IMR-90 (cell line): ENCODE measurements around the gene PCYOX1L.

Source experiments
- BHLHE40 ChIP-seq: fragments of 150-350 bp; IDR thresholded peaks from 2 replicates; pipeline ENCODE4 v1.6.1; 2016; ENCODE audit warnings: mild to moderate bottlenecking, low read depth, low read length
- CEBPB ChIP-seq: IDR thresholded peaks from 2 replicates; pipeline ENCODE4 v1.6.1; 2012; ENCODE audit warnings: low read depth, low read length, improper control_type of control experiment
- CTCF ChIP-seq: conservative IDR thresholded peaks from 2 replicates; pipeline ENCODE4 v1.5.1; 2012; ENCODE audit warnings: mild to moderate bottlenecking, low read depth, low read length, improper control_type of control experiment
- ELK1 ChIP-seq: fragments of 150-350 bp; IDR thresholded peaks from 2 replicates; pipeline ENCODE4 v1.6.1; 2016; ENCODE audit warnings: low read depth, mild to moderate bottlenecking, low read length, moderate library complexity, borderline replicate concordance
- MAFK ChIP-seq: IDR thresholded peaks from 2 replicates; pipeline ENCODE4 v1.6.1; 2012; ENCODE audit warnings: low read depth, low read length, improper control_type of control experiment
- MAZ ChIP-seq: IDR thresholded peaks from 2 replicates; pipeline ENCODE4 v1.6.1; 2012; ENCODE audit warnings: low read depth, mild to moderate bottlenecking, low read length, improper control_type of control experiment, moderate library complexity, borderline replicate concordance
- MXI1 ChIP-seq: IDR thresholded peaks from 2 replicates; pipeline ENCODE4 v1.6.1; 2012; ENCODE audit warnings: low read depth, mild to moderate bottlenecking, low read length, moderate library complexity, borderline replicate concordance
- NFE2L2 ChIP-seq: fragments of 150-350 bp; IDR thresholded peaks from 2 replicates; pipeline ENCODE4 v1.6.1; 2016; ENCODE audit warnings: low read depth, mild to moderate bottlenecking, low read length
- POLR2A ChIP-seq: IDR thresholded peaks from 2 replicates; pipeline ENCODE4 v1.6.1; 2012; ENCODE audit warnings: mild to moderate bottlenecking, low read depth, low read length
- RAD21 ChIP-seq: IDR thresholded peaks from 2 replicates; pipeline ENCODE4 v1.6.1; 2012; ENCODE audit warnings: low read length, improper control_type of control experiment
- RCOR1 ChIP-seq: IDR thresholded peaks from 2 replicates; pipeline ENCODE4 v1.6.1; 2012; ENCODE audit warnings: mild to moderate bottlenecking, low read length, improper control_type of control experiment; ENCODE audit not compliant: insufficient replicate concordance
- RFX5 ChIP-seq: IDR thresholded peaks from 2 replicates; pipeline ENCODE4 v1.8.0; 2012; ENCODE audit warnings: low read depth, mild to moderate bottlenecking, low read length, moderate library complexity
- SMC3 ChIP-seq: fragments of 150-350 bp; IDR thresholded peaks from 2 replicates; pipeline ENCODE4 v1.6.1; 2016; ENCODE audit warnings: low read depth, mild to moderate bottlenecking, antibody characterized with exemption, low read length, moderate library complexity
- USF2 ChIP-seq: fragments of 150-350 bp; IDR thresholded peaks from 2 replicates; pipeline ENCODE4 v1.6.1; 2017; ENCODE audit warnings: mild to moderate bottlenecking, antibody characterized with exemption, low read length, low read depth

GRCh38 chr5:149366169-149366729, 8.4 kb downstream of the PCYOX1L start:
- TF ChIP-seq ELK1 (no peak), CTCF (no peak), POLR2A (no peak), NFE2L2 (no peak), CEBPB (no peak), RFX5 (no peak), USF2 (no peak), SMC3 (no peak), RAD21 (no peak), MAZ (no peak), MXI1 (no peak), RCOR1 (no peak), MAFK (no peak), BHLHE40 (no peak)
